Superior temporal gyrus (tissue), 1 donor: ENCODE data around the gene ZNF385B.
A peak's percentile ranks its signal among the peaks of the same experiment; 100 is the strongest.
"Not testable (repeated sequence)": the region's sequence is repeated elsewhere in the genome, so short reads cannot be mapped to it uniquely, and the experiment has no call there.

Experiments
- DNase-seq: peaks from one replicate; pipeline ENCODE4 v3.0.0-alpha.2; 2016; ENCODE audit errors: extremely low spot score

The ZNF385B gene

DNA sequence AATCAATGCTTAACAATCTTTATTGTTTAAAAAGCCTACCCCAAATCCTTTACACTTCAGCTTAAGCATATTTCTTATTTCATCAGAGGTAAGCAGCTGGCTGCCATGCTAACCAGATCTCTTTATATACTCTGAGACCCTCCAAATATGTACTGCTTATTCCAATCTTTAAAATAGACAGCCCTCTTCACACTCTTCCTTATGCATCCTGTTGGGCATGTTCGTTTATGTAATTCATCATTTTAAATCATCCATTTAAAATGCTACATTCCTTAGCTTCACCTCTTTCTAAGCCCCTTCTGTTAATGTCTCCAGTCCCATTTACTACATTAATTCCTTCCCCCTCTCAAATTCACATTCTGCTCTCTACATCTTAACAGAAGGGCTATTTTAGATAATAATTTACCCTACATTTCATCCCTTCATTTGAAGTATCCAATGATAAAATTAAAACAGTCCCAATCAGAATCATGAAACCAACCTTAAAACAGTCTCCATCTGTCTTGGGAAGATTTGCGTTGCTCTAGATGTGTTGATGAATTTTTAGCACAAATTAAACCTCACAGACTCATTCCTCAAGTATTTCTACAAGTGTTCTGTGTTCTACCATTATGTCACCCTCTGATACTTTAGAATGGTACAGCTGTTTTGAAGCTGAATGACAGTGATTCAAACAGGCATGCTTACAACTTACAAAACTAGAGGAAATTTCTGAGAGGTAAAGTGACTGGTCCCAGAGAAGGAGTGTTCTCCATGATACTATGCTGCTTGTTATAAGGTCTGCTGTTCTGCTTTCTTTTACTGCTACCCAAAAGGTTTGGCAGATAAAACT lies 59.1 kb downstream of the ZNF385B start:
- DNase-seq = no peak

DNA sequence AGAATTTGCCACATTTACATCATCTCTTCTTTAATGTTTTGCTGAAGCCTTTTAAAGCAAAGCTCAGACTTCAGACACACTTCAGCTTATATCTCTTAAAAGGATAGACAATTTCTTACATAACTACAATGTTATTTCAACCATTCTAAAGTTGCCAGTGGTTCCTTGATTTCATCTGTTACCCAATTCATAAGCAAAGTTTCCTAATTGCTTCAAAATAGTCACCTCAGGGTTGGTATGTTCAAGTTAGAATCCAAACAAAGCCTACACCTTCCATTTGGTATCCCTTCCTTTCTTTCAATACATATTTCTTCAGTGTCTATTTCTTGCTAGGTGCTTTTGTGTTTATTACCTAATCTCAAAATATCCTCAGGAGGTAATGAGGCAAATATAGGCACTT lies 60.6 kb downstream of the ZNF385B start:
- DNase-seq = no peak

DNA sequence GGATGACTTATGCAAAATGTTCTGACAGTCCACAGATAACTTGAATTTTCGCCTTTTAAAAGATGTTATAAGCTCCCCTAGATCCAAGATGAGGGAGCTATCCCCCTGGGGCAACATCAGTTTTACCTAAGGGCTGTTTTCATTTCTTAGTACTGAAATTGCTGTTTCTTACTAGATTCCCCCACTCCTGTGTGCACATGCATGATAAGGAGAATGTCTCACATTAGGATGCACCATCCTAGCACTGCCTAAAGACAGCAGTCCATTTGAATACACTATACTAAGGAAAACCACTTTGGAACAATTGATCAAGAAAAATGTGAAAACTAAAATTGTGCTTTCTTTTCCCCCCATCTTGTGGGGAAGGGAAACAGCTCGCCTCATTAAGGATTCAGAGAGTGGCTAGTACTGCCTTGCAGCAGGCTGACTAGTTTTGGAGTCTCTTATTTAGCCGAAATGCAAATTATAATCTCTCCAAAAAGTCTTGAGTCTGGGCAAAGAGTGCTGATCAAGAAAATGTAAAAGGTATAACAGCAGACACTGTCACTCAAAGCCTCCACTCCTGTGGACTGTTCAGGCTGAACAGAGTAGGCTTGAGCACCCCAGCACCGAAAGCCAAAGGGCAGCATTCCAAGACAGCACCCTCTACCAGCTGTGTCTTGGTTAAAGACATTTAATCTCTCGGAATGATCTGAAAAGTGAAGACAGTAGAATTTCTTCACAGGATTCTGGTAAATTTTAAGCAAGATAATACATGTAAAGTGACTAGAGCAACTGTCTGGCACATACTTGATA lies 65.0 kb downstream of the ZNF385B start:
- no peak for DNase-seq

DNA sequence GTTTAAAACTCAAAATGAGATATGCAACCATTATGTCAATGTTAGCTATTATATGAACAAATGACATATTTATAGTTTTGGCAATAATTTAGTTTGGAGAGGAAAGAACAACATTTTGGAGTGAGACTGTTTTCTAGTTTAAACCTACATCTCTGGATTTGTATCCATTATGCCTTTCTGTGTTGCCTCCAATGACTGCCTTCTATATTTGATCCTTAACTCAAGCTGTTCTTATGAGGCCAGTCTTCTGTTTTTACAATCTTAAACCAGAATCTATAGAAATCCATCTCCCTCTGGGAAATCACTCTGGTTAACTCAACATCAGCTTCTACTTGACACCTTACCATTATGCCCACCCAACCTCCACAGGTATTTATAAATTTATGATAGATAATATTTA lies 67.5 kb downstream of the ZNF385B start:
- DNase-seq = no peak

DNA sequence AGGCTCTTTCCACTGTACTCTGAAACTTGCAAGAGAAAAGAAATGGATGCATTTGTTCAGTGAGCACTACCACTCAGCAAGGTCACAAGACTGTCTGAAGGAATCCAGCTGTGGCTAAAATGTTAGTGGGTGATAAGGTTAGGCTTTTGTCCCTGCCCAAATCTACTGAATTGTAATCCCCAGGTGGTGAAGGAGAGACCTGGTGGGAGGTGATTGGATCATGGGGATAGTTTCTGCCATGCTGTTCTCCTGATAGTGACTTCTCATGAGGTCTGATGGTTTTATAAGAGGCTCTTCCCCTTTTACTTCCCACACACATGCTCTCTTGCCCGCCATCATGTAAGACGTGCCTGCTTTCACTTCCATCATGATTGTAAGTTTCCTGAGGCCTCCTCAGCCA lies 68.2 kb downstream of the ZNF385B start:
- no peak for DNase-seq

DNA sequence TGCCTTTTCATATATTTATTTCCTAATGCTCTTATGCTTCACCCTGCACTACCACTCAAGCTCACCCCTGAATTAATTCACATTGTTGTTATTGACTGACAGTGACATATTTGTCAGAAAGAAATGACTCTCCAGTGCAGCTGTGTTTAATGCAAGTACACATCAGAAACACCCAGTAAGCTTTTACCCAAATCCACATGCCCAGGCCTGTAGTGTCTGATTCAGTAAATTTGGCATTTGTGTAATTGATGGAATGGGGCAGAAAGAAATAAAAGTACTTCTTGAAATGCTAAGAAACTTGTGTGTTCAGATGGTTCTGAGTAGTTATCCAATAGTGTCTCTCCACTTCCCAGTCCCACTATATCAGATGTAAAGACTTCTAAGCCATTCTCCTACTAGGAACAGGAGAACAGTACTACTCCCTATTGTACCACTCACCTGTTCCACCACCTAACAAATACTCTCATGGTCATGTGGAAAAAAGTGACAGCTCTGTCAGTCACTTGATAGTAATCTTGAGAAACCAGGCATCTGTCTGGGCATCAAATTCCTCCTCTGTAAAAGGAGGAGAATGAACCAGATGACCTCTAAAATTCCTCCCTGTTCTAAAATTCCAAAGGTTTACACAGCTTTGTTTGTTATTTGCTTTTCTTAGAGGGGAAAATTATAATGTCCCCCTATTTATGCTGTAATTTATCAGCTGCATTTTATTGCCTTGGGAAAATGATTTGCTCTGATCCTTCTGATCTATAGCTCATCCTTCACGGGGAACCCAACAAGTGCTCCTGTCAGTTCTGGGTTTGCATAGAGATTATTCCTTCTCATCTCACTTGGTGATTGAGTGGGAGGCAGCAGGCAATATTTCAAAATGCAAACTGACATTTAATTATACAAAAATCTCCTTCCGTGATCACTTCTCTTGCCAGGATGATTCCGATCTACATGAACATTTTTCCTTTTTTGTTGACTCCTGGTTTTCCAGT lies 70.9 kb downstream of the ZNF385B start:
- no peak for DNase-seq

DNA sequence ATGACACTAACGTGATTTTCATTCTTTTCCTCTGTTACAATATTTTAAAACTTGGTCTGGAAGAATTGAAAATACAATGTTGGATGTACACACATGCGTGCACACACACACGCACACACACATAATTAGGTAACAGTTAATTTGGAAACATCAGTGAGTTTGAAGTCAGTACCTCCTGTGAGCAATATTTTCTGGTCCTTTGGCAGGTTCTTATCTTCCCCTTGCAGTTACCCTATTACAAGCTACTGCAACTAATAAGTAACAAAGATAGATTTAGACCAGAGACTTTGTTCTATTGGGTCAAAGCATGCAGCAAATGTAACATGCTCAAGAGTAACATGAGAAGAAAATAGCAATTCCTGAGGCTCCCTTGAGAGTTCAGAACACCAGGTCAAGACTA lies 73.3 kb downstream of the ZNF385B start:
- DNase-seq = no peak

DNA sequence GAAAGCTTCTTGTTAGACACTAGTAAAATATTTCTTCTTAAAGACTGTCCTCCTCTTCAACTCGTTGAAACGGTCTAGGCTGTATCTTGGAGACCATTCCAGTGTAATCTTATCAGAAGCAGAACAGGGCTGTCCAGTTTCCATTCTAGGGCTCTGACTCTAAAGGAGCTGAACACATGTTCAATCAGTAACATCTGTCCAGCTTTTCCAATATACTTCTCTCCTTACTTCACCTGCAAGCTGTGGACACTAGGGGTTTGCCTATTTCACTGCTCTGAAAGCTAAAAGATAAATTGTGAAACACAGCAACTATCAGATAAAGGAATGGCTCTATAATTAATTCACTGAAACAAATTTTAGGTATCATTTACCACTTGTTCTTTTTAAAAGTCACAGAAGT lies 73.8 kb downstream of the ZNF385B start:
- DNase-seq = no peak

DNA sequence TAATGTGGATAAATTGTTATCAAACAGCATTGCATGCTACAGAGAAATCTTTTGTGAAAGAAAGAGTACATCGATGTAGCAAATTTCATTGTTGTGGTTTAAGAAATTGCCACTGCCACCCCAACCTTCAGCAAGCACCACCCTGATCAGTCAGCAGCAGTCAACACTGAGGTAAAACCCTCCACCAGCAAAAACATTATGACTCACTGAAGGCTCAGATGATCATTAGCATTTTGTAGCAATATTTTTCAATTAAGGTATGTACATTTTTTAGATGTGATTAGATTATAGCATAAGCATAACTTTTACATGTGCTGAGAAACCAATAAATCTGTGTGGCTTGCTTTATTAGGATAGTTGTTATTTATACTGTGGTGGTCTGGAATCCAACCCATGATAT lies 75.5 kb downstream of the ZNF385B start:
- DNase-seq = no peak

DNA sequence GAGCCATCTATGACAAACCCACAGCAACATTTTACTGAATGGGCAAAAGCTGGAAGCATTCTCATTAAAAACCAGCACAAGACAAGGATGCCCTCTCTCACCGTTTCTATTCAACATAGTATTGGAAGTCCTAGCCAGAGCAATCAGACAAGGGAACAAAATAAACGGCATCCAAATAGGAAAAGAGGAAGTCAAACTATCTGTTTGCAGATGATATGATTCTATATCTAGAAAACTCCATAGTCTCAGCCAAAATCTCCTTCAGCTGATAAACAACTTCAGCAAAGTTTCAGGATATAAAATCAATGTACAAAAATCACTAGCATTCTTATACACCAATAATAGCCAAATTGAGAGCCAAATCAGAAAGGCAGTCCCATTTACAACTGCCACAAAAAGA lies 79.1 kb downstream of the ZNF385B start:
- not testable (repeated sequence) for DNase-seq

DNA sequence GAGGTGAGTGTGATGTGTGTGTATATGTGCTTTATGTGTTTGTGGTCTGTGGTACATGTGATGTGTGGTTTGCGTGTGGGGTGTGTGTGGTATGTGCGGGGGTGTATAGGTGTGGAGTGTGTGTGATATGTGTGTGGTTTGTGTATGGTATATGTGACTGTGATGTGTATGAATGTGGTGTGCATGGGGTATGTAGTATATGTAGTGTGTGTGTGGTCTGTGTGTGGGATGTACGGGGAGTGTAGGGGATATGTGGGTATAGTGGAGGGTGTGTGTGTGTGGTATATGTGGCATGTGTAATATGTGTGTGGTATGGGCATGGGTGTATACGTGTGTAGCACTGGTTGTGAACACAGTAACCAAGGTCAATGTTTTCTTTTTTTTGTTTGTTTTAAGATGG lies 87.4 kb downstream of the ZNF385B start:
- no peak for DNase-seq

DNA sequence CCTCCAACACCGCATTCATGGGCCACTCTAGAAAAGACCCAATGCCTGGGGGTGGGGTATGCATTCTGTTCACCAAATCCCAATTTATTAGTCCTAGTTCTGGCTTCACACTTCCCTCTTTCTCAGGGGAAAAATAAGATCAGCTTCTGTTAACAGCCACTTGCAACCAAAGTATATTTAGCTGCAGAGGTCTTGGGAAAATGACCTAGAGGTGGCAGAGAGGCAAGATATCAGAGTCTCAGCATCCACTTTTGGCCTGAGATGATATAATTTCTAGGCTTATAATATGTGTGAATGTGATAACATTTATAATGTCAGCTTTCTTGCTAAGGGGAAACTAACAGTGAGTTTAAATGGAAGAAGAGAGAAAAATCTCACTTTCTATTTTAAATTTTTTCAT lies 89.1 kb downstream of the ZNF385B start:
- DNase-seq = no peak

DNA sequence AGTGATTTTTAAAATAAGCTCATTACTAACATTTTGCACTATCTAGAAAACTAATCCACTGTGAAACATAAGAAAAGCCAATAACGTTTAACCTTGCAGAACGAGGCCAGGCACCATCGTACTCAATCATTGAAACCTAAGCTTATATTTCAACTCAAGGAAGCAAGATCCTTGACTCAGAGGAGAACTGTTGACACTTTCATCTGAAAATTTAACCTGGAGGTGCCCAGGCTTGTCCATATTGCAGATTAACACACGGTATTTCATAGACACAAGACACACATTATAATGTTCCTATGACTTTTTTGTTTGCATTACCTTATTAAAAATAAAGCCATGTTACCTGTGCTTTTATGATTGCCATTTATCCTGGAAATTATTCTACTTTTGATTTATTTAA lies 89.6 kb downstream of the ZNF385B start:
- DNase-seq = no peak

DNA sequence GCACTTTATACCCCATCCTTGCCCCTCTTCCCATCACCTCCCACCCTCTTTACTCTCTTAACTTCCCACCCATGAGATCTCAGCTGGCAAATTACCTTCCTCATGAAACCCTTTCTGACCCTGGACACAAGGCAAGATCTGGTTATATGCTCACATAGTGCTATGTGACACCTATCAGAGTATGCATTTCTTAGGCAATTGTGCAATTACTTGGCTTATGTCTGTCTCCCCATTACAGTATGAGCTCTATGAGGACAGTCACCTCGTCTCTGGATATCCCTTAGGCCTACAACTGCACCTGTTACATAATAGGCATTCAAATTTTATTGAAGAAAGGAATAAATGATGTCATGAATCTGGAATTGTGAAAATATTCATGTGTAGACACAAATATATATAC lies 91.4 kb downstream of the ZNF385B start:
- no peak for DNase-seq

DNA sequence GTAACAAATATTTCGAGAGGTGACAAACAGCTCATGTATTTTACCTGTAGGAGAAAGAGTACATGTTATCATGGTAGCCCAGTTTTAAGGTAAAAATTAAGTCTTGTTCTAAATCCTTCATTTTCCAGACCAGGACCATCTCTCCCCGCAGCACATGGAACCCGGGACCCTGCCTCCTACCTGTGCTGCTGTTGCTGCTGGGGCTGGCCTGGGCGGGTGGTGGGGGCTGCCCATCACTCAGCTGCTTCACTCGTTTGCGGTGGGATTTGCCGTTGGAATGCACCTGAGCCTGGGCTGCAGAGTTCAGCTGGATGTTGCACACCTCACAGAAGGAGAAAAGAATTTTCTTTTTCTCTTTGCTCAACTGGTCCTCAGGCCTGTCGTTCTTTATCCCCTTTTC lies 92.1 kb downstream of the ZNF385B start:
- no peak for DNase-seq

DNA sequence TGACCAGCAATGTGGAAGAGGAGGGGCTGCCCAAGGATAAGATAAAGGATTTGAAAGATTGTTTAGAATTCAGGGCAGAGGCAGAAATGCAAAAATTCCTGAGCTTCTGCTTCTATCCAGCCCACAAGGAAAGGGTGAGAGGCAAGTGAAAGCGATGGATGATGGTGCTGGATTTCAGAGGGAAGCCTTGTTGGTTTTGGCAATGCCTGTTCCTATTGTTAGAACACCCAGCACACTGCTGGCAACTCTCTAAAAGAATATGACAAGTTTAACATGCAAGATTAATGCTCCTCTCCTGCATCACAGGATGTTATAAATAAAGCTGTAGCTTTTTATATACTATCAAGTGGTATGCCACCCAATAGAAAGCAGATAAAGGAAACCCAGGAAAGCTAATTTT lies 92.6 kb downstream of the ZNF385B start:
- peak; percentile 62 for DNase-seq

DNA sequence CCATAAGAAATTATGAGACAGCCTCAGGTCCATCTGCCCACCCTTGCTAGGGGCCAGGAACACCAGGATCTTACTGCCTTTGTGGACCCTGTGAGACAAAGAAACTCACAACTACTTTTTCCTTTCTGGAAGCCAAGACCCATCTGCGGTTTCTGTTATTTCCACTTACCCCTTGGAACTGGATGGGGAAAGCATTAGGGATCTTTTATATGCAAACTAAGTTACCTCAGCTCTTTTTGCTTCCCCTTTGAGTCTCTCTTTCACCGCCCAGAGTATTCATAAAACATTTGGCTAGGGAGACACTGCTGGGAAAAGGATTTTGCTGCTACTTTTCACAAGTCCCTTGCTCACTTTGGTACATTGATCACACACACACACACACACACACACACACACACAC lies 95.7 kb downstream of the ZNF385B start:
- no peak for DNase-seq

DNA sequence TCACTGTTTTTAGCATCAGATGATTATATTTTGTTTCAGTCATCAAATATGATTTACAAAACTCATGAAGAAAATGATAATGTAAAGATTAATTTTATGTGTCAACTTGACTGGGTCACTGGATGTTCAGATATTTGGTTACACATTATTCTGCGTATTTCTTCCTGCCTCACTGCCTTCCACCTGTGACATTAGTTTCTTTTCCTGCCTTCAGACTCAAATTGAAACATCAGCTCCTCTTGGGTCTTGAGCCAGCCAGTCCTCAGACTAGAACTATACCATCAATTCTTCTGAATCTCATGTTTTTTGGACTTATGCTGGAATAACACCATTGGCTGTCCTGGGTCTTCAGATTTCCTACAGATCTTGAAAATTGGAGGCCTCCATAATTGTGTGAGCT lies 96.7 kb downstream of the ZNF385B start:
- DNase-seq = no peak

DNA sequence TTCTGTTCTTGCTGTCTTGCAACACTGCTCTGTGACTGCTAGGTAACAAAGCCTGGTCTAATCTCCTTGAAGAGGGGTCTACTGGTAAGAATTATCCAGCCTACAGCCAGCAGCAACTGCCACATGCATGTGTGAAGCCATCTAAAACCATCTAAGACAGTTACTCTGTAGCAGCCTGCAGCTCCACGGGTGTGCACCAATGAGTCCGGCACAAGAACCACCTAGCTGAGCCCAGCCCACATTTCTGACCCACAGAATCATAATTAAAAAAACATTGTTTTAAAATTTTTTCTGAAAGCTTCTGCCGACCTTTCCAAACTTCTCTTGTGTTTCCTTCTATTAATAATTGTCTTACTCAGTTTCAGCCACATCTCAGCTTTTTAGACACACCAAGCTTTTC lies 102.8 kb downstream of the ZNF385B start:
- no peak for DNase-seq

DNA sequence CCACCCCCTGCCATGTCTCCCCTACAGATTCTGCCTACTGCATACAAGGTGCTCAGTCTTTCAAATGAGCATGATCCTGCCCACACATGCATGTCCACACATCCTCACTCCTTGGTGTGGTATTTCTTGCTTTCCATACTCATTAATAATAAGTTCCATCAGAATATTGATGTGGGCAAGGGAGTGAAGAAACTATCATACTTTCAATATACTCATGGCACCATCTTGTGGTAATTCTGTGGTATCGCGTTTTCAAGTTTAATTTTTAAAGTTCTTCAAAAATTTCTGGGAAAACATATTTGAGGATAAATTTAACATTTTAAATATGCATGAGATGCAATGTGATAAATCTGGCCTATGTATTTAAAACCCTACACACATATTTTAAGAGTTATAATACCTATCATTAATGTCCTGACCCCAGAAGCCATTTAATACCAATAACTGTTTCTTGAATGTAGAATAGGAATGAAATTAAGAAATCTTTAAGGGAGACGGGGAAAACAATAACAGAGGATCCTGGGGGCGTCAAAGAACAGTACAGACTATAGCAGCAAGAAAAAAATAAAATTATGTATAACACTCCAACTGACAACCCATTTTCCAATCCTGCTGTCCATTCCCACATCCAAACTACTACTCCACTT lies 110.1 kb downstream of the ZNF385B start:
- peak; percentile 63 for DNase-seq

DNA sequence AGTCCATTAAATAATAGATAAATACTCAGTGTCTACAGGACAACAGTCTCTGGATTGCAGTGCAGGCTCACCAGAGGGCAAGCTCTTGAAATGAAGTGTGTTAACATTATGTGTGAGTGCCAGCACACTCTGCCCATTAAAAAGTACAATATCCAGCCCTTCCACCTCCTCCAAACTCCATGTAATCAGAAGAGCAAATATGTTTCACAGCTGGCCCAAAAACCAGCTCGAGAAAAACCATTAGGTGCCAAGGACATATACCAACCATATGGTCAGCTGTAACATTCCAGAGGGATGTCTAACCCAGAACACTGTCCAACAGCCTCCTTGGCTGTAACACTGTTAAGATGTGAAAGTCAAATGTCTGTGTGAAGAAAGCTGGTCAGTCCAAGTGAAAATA lies 112.2 kb downstream of the ZNF385B start:
- no peak for DNase-seq

DNA sequence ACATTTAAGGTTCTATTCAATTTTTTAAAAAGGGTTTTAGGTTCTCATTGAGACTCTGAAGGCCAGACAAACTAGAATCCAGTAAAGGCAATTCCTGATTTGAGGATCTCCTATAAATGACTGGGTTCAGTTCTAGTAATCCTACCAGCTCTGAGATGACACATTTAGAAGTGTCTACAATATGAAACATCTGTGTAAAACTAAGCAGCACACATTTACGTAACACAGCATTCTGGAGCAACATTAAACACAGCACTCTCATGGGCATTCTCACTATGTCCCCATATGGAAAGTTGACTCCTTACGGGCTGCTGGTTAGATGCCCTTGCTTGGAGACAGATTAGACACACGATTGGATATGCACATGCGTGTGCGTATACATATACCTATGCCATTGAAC lies 114.4 kb downstream of the ZNF385B start:
- no peak for DNase-seq
